NCI-H2196 treated with DMSO at 0.1 percent for 48 hours (cell line): Measurements from ENCODE around the gene AMIGO3.

Source experiments
- DNase-seq: peaks from one replicate; lab custom pipeline; 2025; ENCODE audit not compliant: unreplicated experiment; lab: John Stamatoyannopoulos, UW

The AMIGO3 gene

DNA sequence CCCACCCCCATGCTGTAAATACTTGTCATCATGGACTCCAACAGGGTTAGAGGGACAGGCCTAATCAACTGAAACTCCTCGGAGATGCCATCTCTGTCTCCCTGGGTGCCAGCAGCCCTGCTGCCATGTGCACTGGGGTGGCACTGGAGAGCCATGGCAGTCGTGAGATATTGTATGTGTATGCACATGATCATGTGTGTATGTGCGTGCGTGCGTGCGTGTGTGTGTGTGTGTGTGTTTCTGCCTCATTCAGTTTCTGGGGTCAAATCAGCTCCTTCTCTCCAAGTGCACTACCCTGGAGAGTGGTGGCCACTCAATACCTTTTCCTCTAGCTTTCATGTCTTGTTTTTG, 48.6 kb downstream of the AMIGO3 start:
- no peak for DNase-seq

DNA sequence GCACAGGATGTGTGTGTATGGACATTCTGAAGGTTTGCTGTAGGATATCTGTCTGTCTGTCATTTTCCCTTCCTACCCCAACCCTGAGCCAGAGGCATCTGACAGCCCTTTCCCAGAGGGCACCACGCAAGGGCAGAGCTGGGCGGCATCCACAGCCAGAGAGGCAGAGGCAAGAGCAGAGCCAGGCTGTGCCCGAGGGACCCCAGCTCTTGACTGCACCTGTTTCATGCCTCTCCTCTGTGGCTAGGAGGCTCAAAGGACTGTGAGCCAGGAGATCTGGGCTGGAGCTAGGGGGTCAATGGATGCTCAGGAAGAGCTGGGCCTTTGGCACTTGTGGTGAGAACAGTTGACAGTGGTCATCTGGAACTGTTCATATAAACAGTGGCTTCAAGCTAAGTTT, 50.1 kb downstream of the AMIGO3 start:
- DNase-seq = no peak

DNA sequence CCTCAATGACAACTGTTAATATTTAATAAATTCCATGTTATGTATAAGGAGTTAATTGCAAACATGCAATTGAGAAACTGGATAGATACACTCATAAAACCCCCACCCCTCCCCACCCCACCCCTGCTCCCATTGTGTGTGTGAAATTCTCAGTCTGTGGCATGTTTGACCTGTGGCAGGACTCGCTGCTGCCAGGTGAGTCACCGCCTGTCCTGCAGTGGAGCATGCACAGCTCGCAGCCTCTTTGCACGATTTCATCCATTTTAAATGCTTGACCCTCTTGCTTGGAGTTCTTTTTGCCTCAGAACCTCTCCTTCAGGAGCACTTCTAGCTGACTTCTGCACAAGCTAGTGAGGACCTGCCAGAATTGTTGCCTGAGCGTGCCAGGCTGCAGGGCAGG, 50.6 kb downstream of the AMIGO3 start:
- no peak for DNase-seq

DNA sequence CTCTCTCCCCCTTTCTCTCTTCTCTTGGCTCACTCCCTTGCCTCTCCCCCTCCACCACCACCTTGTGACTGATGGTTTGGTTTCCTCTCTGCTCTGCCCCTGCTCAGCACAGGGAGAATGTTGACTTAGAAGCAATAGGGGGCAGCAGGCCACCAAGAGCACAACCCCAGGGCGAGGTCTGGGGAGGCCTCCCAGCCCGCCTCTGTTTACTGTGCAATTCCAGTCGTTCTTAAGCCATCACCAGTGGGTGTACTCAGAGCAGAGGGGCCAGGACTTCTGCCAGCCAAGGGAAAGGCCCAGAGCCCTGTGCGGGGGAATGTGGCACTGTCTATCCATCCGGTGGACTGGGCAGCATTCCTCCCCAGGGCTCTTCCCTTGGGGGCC, 51.1 kb downstream of the AMIGO3 start:
- no peak for DNase-seq

DNA sequence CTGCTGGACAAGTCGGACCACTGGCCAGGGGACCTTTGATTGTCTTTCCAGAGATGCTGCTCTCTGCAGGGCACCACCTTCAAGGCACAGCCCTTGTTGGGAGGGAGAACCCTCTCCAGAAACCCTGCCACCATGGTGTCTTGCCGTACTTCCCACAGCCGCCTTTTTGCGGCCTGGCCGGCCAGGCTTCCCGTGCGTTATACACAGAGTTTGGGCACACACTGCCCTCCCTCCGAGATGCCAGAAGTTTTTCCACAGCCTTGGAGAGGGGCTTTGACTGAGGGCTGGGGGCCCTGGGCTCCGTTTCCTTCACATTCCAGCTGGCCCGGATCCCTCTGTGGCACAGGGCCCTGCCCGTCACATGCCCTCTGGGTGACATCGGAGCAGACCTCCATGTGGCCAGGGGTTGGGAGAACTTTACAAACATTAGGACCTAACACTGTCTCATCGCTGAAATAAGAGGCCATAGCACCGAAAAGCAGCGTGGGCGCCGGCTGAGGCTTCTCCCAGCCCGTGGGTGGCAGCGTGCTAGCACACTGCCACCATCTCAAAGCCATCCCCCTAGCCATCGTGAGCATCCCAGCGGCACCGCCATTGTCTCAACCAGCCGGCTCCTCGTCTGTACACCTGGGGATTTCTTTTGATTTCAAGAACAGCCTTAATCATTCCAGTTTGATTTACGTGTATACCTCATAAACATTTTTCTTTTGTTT, 51.6 kb downstream of the AMIGO3 start:
- no peak for DNase-seq
